Measurements from ENCODE around the gene SMTN. TPM values are rescaled to one million over a fixed set of nuclear protein-coding genes. Genes with fewer than 3 reads are reported as not detected.
A peak's percentile ranks its signal among the peaks of the same experiment; 100 is the strongest.

SMTN gene
- total RNA-seq, 1 donor from 2014 or later = 736 TPM

DNA sequence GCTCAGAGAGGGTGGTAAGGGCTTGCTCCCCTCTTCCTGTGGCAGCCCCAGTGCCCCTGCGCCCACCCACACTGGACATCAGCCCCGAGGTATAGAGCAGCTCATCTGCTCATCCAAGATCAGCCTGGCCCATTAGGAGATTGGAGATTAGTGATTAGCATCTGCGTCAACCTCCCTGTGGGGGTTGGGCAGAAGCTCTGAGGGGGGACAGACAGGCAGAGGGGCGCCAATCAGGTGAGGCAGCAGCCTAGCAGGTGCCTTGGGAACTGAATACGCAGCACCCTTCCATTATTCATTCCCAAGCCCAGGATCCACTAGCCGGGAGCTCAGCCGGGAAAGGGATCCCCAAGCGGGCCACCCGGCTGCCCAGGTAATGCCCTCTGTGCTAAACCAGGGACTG is 11.0 kb downstream of the SMTN start:
- Mint-ChIP-seq H3K4me1 (ENCODE audit: unreplicated experiment) (peaks cover 23% of the 10 kb centered on the region), H3K4me3 (ENCODE audit: unreplicated experiment) (peak overlapping the region; percentile 60), H3K27me3 (ENCODE audit: unreplicated experiment) (peaks cover 10% of the 10 kb centered on the region), H3K27ac (ENCODE audit: unreplicated experiment) (peak overlapping the region; percentile 30), H3K36me3 (ENCODE audit: low read depth, unreplicated experiment) (peaks cover 48% of the 10 kb centered on the region), H3K9me3 (ENCODE audit: unreplicated experiment) (no peaks in the 10 kb centered on the region)
- DNase-seq (ENCODE audit: low spot score) = no peak
- TF ChIP-seq, protein P1, sequence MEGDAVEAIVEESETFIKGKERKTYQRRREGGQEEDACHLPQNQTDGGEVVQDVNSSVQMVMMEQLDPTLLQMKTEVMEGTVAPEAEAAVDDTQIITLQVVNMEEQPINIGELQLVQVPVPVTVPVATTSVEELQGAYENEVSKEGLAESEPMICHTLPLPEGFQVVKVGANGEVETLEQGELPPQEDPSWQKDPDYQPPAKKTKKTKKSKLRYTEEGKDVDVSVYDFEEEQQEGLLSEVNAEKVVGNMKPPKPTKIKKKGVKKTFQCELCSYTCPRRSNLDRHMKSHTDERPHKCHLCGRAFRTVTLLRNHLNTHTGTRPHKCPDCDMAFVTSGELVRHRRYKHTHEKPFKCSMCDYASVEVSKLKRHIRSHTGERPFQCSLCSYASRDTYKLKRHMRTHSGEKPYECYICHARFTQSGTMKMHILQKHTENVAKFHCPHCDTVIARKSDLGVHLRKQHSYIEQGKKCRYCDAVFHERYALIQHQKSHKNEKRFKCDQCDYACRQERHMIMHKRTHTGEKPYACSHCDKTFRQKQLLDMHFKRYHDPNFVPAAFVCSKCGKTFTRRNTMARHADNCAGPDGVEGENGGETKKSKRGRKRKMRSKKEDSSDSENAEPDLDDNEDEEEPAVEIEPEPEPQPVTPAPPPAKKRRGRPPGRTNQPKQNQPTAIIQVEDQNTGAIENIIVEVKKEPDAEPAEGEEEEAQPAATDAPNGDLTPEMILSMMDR (IDR thresholded peaks at IDR 0.05; ENCODE audit: unreplicated experiment) = no peak

DNA sequence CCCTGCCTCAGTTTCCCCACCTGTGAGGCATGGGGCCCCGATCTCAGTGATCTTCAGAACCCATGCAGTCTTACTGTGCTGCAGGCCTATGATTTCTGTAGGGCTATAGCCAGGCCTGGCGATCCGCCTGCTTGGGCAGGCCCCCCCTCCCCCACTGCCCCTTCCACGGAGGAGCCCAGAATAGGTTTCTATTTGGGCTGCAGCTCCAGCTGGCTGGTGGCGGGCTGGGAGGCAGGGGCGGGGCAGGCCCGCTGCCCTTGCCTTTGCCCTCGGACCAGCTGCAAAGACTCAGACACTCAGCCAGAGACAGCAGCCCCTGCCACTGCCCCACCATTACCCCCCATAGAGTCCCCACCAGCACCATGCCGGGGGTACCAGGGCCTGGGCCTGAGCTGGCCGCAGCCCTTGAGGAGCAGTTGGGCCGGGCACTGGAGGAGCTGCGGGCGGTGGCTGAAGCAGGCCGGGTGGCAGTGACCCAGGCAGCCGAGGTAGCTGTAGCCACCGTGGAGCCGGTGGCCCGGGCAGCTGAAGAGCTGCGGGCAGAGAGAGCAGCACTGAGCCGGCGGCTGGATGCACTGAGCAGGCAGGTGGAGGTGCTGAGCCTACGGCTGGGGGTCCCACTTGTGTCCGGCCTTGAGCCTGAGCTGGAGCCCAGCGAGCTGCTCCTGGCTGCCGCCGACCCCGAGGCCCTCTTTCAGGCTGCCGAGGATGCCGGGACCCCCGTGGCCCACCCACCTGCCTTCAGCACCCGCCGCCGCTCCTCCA is 12.2 kb downstream of the SMTN start:
- DNase-seq (ENCODE audit: low spot score) = no peak
- no peak overlapping the region for H3K27ac Mint-ChIP-seq (ENCODE audit: unreplicated experiment)
- TF ChIP-seq, protein P1 (IDR thresholded peaks at IDR 0.05; ENCODE audit: unreplicated experiment) = no peak
- H3K27me3 Mint-ChIP-seq (ENCODE audit: unreplicated experiment) = peaks cover 10% of the 10 kb centered on the region
- H3K9me3 Mint-ChIP-seq (ENCODE audit: unreplicated experiment) = no peaks in the 10 kb centered on the region
- no peak overlapping the region for H3K4me3 Mint-ChIP-seq (ENCODE audit: unreplicated experiment)
- peaks cover 23% of the 10 kb centered on the region for H3K4me1 Mint-ChIP-seq (ENCODE audit: unreplicated experiment)
- H3K36me3 Mint-ChIP-seq (ENCODE audit: low read depth, unreplicated experiment) = peaks cover 52% of the 10 kb centered on the region

DNA sequence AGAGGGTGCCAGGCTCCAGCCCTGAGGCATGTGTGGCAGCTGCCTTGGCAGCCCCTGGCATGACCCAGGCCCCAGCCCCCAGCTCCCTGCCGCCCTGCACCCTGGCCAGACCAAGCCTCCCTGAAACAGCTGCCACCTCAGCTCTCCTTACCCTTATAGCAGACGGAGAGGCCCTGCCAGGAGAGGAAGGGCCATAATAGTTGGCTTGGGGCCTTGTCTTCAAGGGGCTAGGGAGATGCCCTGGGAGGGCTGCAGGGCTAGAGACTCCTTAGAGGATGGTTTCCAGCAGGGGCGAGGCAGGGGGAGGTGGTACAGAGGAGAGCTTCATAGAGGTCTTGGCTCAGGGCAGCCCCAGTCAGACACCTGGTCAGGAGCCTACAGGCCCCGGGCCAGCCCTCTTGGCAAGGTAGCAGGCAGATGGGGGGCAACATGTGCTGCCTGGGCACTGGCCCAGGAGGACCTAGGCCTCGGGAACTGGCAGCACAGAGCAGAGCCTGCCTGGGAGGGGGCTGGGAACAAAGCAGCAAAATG is 13.0 kb downstream of the SMTN start:
- peaks cover 48% of the 10 kb centered on the region for H3K36me3 Mint-ChIP-seq (ENCODE audit: low read depth, unreplicated experiment)
- H3K4me1 Mint-ChIP-seq (ENCODE audit: unreplicated experiment) = peaks cover 23% of the 10 kb centered on the region
- no peak overlapping the region for H3K27ac Mint-ChIP-seq (ENCODE audit: unreplicated experiment)
- TF ChIP-seq, protein P1 (IDR thresholded peaks at IDR 0.05; ENCODE audit: unreplicated experiment) = no peak
- no peak for DNase-seq (ENCODE audit: low spot score)
- peaks cover 12% of the 10 kb centered on the region for H3K27me3 Mint-ChIP-seq (ENCODE audit: unreplicated experiment)
- no peaks in the 10 kb centered on the region for H3K9me3 Mint-ChIP-seq (ENCODE audit: unreplicated experiment)
- peak overlapping the region; percentile 51 for H3K4me3 Mint-ChIP-seq (ENCODE audit: unreplicated experiment)

DNA sequence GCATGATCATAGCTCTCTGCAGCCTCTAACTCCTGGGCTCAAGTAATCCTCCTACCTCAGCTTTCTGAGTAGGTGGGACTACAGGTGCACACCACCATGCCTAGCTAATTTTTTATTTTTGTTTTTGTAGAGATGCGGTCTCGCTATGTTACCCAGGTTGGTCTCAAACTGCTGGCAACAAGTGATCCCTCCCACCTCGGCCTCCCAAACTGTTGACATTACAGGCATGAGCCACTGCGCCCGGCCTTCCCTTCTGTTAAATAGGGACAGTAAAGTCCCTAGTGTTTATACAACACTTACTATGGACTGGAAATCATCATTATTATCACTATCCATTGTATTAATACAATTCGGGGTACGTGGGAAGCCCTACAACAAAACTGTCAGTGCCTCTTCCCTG is 13.6 kb downstream of the SMTN start:
- Mint-ChIP-seq H3K9me3 (ENCODE audit: unreplicated experiment) (no peaks in the 10 kb centered on the region), H3K36me3 (ENCODE audit: low read depth, unreplicated experiment) (peaks cover 47% of the 10 kb centered on the region), H3K4me1 (ENCODE audit: unreplicated experiment) (peaks cover 23% of the 10 kb centered on the region), H3K27ac (ENCODE audit: unreplicated experiment) (no peak overlapping the region), H3K4me3 (ENCODE audit: unreplicated experiment) (peak overlapping the region; percentile 59), H3K27me3 (ENCODE audit: unreplicated experiment) (peaks cover 12% of the 10 kb centered on the region)
- DNase-seq (ENCODE audit: low spot score) = no peak
- TF ChIP-seq, protein P1 (IDR thresholded peaks at IDR 0.05; ENCODE audit: unreplicated experiment) = no peak

DNA sequence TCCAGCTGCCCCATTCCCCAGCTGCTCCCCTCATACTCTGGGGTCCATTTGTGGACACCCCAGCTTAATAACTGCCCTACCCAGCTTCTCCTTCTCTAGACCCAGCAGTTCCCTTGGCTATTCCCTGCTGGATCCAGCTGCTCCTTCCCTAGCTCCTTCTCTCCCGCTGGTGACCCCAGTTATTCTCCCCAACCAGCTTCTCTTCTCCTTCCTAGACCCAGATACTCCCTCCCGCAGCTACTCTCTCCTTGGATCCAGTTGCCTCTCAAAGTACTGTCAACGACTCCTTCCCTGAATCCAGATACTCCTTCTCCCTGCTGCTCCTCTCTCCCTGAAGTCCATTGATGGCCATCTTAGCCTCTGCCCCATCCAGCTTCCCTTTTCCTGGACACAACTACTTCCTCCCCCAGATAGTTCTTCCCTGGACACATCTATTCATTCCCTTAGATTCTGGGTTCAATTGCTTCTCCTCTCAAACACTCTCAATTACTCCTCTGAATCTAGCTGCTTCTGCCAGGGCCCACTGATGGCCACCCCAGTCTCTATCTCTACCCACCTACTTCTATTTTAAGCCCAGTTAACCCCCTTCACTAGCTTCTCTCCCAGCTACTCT is 14.6 kb downstream of the SMTN start:
- Mint-ChIP-seq H3K36me3 (ENCODE audit: low read depth, unreplicated experiment) (peaks cover 45% of the 10 kb centered on the region), H3K27ac (ENCODE audit: unreplicated experiment) (peak overlapping the region; percentile 57), H3K4me1 (ENCODE audit: unreplicated experiment) (peaks cover 23% of the 10 kb centered on the region), H3K27me3 (ENCODE audit: unreplicated experiment) (peaks cover 12% of the 10 kb centered on the region), H3K9me3 (ENCODE audit: unreplicated experiment) (no peaks in the 10 kb centered on the region), H3K4me3 (ENCODE audit: unreplicated experiment) (peak overlapping the region; percentile 57)
- TF ChIP-seq, protein P1 (IDR thresholded peaks at IDR 0.05; ENCODE audit: unreplicated experiment) = no peak
- DNase-seq (ENCODE audit: low spot score) = no peak
